Measurements from ENCODE around the gene ALG14. TPM values are rescaled to one million over a fixed set of nuclear protein-coding genes. Genes with fewer than 3 reads are reported as not detected.

The ALG14 gene
- polyA plus RNA-seq, 3 donors: 11.6 to 16.2 (median 14.3) TPM

- DNase-seq (ENCODE audit: low read depth in 3 of 3, low spot score in 2 of 3): no peak
These were observed 137.3 kb downstream of the ALG14 start for GRCh38 chr1:94935476-94935875.

GRCh38 chr1:94935034-94935433 is 137.7 kb downstream of the ALG14 start:
- DNase-seq (ENCODE audit: low read depth in 3 of 3, low spot score in 2 of 3): no peak

GRCh38 chr1:94934551-94934950 is 138.2 kb downstream of the ALG14 start:
- no peak for DNase-seq (ENCODE audit: low read depth in 3 of 3, low spot score in 2 of 3)

GRCh38 chr1:94931254-94931841 is 141.4 kb downstream of the ALG14 start:
- no peak for DNase-seq (ENCODE audit: low read depth in 3 of 3, low spot score in 2 of 3)

GRCh38 chr1:94929351-94930217 is 143.2 kb downstream of the ALG14 start:
- DNase-seq (ENCODE audit: low read depth in 3 of 3, low spot score in 2 of 3): no peak

GRCh38 chr1:94928293-94928939 is 144.3 kb downstream of the ALG14 start:
- DNase-seq (ENCODE audit: low read depth in 3 of 3, low spot score in 2 of 3): no peak

- no peak for DNase-seq (ENCODE audit: low read depth in 3 of 3, low spot score in 2 of 3)
These were observed 145.2 kb downstream of the ALG14 start for GRCh38 chr1:94927405-94928175.

GRCh38 chr1:94926915-94927404 is 145.8 kb downstream of the ALG14 start, which contains the start of gene CNN3:
TSS of gene CNN3 (minus strand) at chr1:94927110. CDS start at chr1:94926894, 216 bp downstream.
- peak; percentile 57 to 86 (median 79) for DNase-seq (ENCODE audit: low read depth in 3 of 3, low spot score in 2 of 3)

- DNase-seq (ENCODE audit: low read depth in 3 of 3, low spot score in 2 of 3): peak in 1 of 3 donors; percentile 56
These were observed 146.4 kb downstream of the ALG14 start for GRCh38 chr1:94926126-94926914.

- peak; percentile 77 to 90 (median 87) for DNase-seq (ENCODE audit: low read depth in 3 of 3, low spot score in 2 of 3)
These were observed 147.1 kb downstream of the ALG14 start for GRCh38 chr1:94925561-94926125.

- DNase-seq (ENCODE audit: low read depth in 3 of 3, low spot score in 2 of 3): no peak
These were observed 147.7 kb downstream of the ALG14 start for GRCh38 chr1:94925004-94925403.

Other genes starting within 250 kb of the ALG14 start
- gene CNN3, start 145.8 kb downstream of the ALG14 start, polyA plus RNA-seq (ENCODE audit: insufficient read length in 3 of 3): 100 to 1,000 TPM; 384 to 421 (median 389) TPM
- 1 to 10 TPM; 6.3 to 6.8 (median 6.7) TPM for gene TLCD4, start 44.4 kb upstream of the ALG14 start, polyA plus RNA-seq (ENCODE audit: insufficient read length in 3 of 3)
- gene RWDD3, start 161.3 kb upstream of the ALG14 start, polyA plus RNA-seq (ENCODE audit: insufficient read length in 3 of 3): 10 to 100 TPM; 46.9 to 51.9 (median 50.8) TPM